Measurements from ENCODE around the gene BAX. TPM values are rescaled to one million over a fixed set of nuclear protein-coding genes. Genes with fewer than 3 reads are reported as not detected.

The BAX gene
- total and polyA plus RNA-seq, 2 of the 4 experiments (the other 2 are of a cell fraction) = 23.3 to 169 TPM

- Histone ChIP-seq H3K56ac (ENCODE audit: extremely low read depth, insufficient read depth, low read length) (no peak overlapping the region), H3K9me3 (ENCODE audit: control insufficient read depth, insufficient read depth, low read length) (no peaks in the 10 kb centered on the region), H3K23ac (ENCODE audit: low read depth, low read length) (no peak overlapping the region), H2BK120ac (ENCODE audit: low read depth, low read length) (no peak overlapping the region), H2AK9ac (replicated peaks; ENCODE audit: low read depth, low read length, poor library complexity) (no peak overlapping the region), H3K27ac (ENCODE audit: insufficient read depth, low read length) (no peak overlapping the region), H3K36me3 (ENCODE audit: control insufficient read depth, insufficient read depth, low read length) (peaks cover 45% of the 10 kb centered on the region), H4K91ac (ENCODE audit: insufficient read depth, low read depth, low read length) (no peak overlapping the region), H4K5ac (ENCODE audit: low read depth, low read length) (no peak overlapping the region), H3K79me1 (ENCODE audit: low read depth in 1 of 2, low read length in 2 of 2) (peaks cover 27 to 71% of the 10 kb centered on the region in 2 experiments), H2BK20ac (ENCODE audit: low read depth, low read length) (no peak overlapping the region), H2BK5ac (ENCODE audit: low read depth, low read length, poor library complexity, severe bottlenecking) (no peak overlapping the region), H3K4ac (ENCODE audit: low read depth, low read length) (no peak overlapping the region), H3K18ac (ENCODE audit: low read depth, low read length) (no peak overlapping the region), H4K8ac (ENCODE audit: low read depth in 2 of 2, low read length in 2 of 2) (no peak overlapping the region), H3K27me3 (ENCODE audit: control insufficient read depth, insufficient read depth, low read length) (no peaks in the 10 kb centered on the region), H2AFZ (replicated peaks; ENCODE audit: low read length, poor library complexity) (no peak overlapping the region), H3K9ac (ENCODE audit: low read depth, low read length) (no peak overlapping the region), H3K4me2 (ENCODE audit: low read depth, low read length) (no peak overlapping the region), H3K4me3 (ENCODE audit: insufficient read depth, low read depth, low read length) (no peak overlapping the region), H3K9me1 (ENCODE audit: insufficient read depth, low read length) (peaks cover 13% of the 10 kb centered on the region), H3K4me1 (ENCODE audit: control insufficient read depth, insufficient read depth, low read length) (peaks cover 10% of the 10 kb centered on the region), H2AK5ac (ENCODE audit: low read depth, low read length) (no peak overlapping the region), H3K14ac (replicated peaks; ENCODE audit: low read depth, low read length) (no peak overlapping the region), H4K20me1 (ENCODE audit: insufficient read depth, low read length) (peaks cover 24% of the 10 kb centered on the region), H2BK15ac (ENCODE audit: low read depth, low read length) (no peak overlapping the region)
- CTCF ChIA-PET = no interaction called here
- no peak for ATAC-seq (ENCODE audit: low read depth)
- intact Hi-C loops (cut with micrococcal nuclease) (no loop called here), in situ Hi-C loops (cut with MboI; ENCODE audit: low sequenced_read_pairs) (no loop called here), dilution Hi-C loops (cut with HindIII; ENCODE audit: low sequenced_read_pairs, unreplicated experiment) (no loop called here)
- POLR2A ChIA-PET (ENCODE audit: unreplicated experiment) = no interaction called here
- no peak for DNase-seq
- BruUV-seq (replicated peaks) = no TSS peak
- TF ChIP-seq RFX5 (IDR thresholded peaks at IDR 0.05; ENCODE audit: low read depth, low read length) (no peak), POLR2A (IDR thresholded peaks at IDR 0.05; ENCODE audit: low read depth, low read length) (no peak), BHLHE40 (IDR thresholded peaks at IDR 0.05; ENCODE audit: low read depth, low read length) (no peak), CEBPB (IDR thresholded peaks at IDR 0.05; ENCODE audit: low read depth, low read length) (no peak), NFE2L2 (IDR thresholded peaks at IDR 0.05; ENCODE audit: low read depth, low read length) (no peak), MAFK (IDR thresholded peaks at IDR 0.05; ENCODE audit: low read depth, low read length) (no peak), USF2 (IDR thresholded peaks at IDR 0.05; ENCODE audit: low read depth, low read length) (no peak), ELK1 (IDR thresholded peaks at IDR 0.05; ENCODE audit: borderline replicate concordance, low read depth, low read length) (no peak), RCOR1 (IDR thresholded peaks at IDR 0.05; ENCODE audit: insufficient replicate concordance, low read length) (no peak), MXI1 (IDR thresholded peaks at IDR 0.05; ENCODE audit: borderline replicate concordance, low read depth, low read length) (no peak), FOS (IDR thresholded peaks at IDR 0.05; ENCODE audit: low read depth, low read length) (no peak), RAD21 (IDR thresholded peaks at IDR 0.05; ENCODE audit: low read length) (no peak), SMC3 (IDR thresholded peaks at IDR 0.05; ENCODE audit: low read depth, low read length) (no peak), CTCF (conservative IDR thresholded peaks at IDR 0.05; ENCODE audit: low read depth, low read length) (no peak), MAZ (IDR thresholded peaks at IDR 0.05; ENCODE audit: borderline replicate concordance, low read depth, low read length) (no peak), CHD1 (IDR thresholded peaks at IDR 0.05; ENCODE audit: low read depth, low read length) (no peak)
- WGBS, 2 experiments (ENCODE audit: extremely low coverage in 2 of 2, insufficient read length in 1 of 2) = 100% methylated on average over 2 of the region's 9 CpGs; no CpG with 5 or more reads in 1 of the 2 experiments
Observed at GRCh38 chr19:48988860-48989259, 34.2 kb downstream of the BAX start.

Data from IMR-90 (cell line).